Left forelimb (tissue), 1 donor: ENCODE measurements around the gene EHD2.
"Not testable (repeated sequence)": the region's sequence is repeated elsewhere in the genome, so short reads cannot be mapped to it uniquely, and the experiment has no call there.

ENCODE experiments used
- DNase-seq: peaks from one replicate; pipeline ENCODE4 v3.0.0-alpha.2; 2018; ENCODE audit warnings: low spot score

Gene EHD2

DNA sequence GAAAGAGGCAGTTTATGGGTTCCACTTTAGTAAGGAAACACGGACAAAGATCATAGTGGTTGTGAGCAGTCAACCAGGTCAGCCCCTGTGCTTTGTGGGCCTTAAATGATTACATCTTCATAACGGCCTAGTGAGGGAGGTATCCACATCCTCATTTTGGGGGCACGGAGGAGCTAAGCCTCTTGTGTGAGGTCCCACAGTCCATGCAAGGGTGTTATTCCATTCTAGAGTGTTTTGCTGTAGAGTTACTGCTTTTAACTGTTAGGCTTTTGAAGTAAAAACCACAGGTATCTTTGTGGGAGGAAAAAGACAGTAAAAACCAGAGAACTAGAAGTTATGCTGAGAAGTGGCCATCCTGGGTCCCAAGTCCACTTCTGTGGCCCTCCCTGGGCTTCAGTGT, 36.1 kb downstream of the EHD2 start:
- no peak for DNase-seq

DNA sequence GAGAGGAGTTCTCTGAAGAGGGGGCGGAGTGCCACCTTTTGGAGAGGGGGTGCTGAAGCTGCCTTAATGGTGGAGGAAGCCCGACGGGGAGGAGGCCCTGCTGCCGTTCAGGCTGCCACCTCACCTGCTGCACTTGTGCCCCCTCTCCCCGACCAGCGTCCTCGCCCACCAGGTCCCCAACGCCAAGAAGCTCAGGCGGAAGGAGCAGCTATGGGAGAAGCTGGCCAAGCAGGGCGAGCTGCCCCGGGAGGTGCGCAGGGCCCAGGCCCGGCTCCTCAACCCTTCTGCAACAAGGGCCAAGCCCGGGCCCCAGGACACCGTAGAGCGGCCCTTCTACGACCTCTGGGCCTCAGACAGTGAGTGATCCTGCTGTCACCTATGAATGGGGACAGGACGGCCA, 37.5 kb downstream of the EHD2 start:
- no peak for DNase-seq

DNA sequence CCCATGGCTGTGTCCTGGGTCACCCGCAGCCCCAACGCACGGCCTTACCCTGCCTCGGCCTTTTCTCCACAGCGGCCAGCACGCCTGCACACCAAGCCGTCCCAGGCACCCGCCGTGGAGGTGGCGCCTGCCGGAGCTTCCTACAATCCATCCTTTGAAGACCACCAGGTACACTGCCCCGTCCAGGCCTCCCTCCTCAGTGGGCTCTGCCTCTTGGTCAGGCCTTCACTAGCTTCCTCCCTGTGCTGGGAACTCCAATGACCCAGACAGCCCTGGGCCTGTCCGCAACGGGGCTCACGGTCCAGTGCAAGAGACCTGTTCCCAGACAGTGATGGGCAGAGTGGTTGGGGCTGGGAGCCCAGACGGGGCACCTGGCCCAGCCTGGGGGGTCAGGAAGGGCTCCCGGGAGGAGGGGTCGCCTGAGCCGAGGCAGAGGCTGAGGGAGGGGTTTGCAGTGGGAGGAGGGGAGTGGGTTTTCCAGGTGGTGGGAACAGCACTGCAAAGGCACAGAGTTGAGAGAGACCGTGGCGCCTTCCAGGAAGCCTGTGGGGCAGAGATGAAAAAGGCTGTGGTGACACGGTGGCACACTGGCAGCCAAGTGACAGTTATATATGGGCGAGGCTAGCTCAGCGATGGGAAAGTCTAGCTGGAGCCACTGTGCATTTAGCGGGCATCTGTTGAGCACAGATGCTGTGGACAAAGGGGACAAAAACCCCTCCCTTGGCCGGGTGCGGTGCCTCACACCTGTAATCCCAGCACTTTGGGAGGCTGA, 39.4 kb downstream of the EHD2 start:
- DNase-seq, result no peak

DNA sequence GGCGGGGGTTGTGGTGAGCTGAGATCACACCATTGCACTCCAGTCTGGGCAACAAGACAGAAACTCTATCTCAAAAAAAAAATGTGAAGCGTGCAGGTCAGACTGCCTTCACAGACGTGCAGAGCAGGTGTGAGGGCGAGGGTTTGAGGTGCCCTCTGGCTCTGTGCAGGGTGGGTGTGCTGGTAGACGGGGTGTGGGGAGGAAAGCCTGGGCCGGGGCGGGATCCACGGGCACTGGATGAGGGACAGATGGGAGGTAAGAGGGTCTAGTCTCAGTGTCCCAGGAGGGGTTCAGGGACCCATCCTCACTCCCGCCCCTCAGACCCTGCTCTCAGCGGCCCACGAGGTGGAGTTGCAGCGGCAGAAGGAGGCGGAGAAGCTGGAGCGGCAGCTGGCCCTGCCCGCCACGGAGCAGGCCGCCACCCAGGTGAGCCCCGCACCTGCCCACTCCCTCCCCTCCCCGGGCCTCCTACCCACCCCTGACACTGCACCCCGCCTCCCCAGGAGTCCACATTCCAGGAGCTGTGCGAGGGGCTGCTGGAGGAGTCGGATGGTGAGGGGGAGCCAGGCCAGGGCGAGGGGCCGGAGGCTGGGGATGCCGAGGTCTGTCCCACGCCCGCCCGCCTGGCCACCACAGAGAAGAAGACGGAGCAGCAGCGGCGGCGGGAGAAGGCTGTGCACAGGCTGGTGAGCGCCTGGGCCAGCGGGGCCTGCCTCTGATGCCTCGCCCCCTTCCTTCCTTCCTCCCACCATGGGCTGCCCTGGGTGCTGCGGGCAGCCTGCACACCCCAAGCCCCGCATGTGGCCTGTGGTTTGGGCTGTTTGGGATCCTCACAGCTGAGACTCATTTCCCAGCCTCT, 41.2 kb downstream of the EHD2 start:
- DNase-seq, result no peak

DNA sequence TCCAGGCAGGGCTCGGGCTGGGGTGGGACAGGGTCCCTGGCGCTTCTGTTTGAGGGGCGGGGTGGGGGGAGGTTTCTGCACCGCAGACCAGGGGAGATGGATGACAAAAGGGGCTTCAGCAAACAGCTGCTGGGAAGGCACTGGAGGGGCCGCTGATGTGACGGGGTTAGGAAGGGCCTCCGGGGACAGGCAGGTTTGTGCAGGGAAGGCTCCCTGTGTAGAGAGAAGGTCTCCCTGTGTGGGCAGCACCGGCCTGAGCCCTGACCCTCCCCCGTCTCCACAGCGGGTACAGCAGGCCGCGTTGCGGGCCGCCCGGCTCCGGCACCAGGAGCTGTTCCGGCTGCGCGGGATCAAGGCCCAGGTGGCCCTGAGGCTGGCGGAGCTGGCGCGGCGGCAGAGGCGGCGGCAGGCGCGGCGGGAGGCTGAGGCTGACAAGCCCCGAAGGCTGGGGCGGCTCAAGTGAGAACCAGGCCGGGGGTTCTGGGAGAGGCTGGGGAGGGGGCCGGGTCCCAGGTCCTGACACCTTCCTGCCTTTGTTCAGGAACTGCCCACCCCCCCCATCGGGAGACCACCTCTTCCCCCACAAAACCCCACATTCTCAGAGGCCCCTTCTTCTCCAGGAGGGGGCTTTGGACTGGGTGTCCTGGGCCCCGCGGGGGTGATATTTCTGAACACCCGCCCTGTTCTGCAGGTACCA, 42.0 kb downstream of the EHD2 start:
- no peak for DNase-seq

DNA sequence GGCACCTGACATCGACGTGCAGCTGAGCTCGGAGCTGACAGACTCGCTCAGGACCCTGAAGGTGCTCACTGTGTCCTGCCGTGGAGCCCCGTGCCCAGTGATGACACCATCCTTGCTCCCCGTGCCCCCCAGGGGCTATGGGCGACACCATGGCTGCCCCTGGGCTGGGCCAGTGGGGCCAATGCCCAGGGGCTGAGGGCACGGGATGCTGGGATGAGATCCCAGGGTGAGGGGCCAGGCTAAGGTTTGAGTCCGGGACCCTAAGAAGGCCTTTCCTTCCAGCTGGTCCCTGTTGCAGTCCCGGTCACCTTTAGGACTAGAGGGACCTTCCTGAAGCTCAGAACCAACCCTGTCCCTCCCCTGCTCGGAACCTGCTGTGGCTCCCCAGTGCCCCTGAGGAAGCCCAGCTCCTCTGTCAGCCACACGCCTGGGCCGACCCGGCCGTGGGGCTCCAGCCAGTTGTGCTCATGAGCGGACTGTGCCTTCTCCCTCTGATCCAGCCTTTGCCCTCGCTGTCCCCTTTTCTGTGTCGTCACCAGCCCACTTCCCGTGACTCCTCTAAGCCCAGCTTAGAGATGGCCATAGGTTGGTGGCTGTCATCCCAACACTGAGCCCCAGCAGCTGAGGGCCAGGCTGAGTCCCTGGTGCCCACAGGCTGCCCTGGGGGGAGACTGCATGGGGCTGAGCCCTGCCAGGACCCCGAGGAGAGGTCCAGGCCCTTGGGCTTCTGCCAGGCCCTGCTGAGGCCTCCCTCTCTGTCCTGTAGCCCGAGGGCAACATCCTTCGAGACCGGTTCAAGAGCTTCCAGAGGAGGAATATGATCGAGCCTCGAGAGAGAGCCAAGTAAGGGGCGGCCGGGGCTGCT, 42.8 kb downstream of the EHD2 start:
- DNase-seq, result no peak

DNA sequence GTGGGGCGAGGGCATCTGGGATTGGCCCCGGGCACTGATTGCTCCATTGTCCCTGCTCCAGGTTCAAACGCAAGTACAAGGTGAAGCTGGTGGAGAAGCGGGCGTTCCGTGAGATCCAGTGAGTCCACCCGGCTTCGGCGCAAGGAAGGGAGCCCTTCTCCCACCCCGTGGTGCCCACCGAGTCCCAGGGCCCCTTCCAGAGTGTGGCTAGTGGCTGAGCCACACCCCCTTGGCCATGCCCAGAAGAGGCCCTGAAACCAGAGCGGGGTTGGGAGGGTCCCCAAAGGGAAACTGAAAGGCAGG, 43.4 kb downstream of the EHD2 start:
- no peak for DNase-seq

DNA sequence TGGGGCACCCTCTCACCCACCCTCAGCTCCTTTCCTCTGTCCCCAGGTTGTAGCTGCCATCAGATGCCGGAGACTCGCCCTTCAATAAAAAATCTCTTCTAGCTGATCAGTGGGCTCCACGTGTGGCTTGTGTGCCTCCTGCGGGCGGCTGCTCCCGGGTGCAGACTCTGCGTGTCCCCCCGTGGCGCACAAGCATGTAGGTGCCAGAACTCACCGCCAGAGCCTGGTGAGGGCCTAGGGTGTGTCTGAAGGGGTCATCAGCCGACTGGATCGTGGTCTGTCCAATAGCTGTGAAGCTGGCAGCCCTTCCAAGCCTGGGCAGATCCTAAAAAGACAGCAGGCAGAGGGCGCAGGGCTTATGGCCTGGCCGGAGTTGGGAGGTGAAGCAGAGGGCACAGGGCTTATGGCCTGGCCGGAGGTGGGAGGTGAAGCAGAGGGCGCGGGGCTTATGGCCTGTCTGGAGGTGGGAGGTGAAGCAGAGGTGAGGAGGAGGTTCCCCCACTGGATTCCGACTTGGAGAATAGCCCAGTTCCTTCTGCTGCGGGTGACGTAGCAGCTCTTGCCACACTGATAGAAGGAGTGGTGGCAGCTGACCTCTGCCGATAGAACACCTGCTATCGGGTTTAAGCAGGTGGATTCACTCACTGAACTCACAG, 43.9 kb downstream of the EHD2 start:
- DNase-seq, result no peak

DNA sequence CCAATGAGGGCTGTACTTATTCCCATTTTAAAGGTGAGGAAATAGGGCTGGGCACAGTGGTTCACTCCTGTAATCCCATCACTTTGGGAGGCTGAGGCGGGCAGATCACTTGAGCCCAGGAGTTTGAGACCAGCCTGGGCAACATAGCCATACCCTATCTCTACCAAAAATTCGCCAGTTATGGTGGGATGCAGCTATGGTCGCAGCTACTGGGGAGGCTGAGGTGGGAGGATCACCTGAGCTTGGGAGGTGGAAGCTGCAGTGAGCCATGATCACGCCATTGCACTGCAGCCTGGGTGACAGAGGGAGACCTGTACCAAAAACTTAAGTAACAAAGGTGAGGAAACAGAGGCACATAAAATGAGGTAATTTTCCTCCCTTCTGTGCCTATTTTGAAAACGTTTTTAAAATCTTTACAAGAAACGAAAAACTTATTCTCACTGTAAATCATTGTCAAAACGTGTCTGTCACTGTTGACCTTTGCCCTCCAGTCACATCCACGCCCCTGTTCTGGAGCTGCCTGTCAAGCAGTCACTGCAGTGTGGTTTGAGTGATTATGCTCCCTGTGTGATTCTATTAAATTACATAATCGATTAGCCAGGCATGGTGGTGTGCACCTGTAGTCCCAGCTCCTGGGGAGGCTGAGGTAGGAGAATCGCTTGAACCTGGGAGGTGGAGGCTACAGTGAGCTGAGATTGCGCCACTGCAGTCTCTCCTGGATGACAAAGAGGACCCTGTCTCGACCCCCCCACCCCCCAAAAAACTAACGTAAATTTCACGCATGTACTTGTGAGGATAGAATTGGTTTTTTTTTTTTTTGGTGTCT, 44.6 kb downstream of the EHD2 start:
- no peak for DNase-seq

DNA sequence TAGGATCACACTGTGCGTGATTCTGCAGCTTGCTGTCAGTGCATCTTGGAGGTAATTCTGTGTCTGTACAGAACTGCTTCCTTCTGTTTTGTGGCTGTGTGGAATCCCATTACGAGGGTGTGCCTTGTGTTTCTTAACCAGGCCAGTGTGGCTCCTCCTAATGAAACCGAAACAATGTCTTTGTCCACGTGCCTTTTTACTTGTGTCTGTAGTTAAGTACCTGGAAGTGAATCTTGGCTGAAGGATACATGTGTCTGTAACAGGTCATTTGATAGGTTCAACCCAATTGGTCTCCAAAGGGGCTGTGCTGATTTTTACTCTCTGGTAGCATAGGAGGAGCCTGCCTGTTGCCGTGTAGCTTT, 45.2 kb downstream of the EHD2 start:
- DNase-seq, result no peak

DNA sequence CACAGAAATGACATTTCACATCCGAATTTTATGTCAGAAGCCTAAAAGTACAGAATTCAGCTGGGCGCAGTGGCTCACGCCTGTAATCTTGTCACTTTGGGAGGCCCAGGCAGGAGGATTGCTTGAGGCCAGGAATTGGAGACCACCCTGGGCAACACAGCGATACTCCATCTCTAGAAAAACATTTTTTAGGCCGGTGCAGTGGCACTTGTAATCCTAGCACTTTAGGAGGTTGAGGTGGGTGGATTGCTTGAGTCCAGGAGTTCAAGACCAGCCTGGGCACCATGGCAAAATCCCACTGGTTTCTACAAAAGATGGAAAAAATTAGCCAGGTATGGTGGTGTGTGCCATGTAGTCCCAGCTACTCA, 47.4 kb downstream of the EHD2 start:
- DNase-seq, result no peak

DNA sequence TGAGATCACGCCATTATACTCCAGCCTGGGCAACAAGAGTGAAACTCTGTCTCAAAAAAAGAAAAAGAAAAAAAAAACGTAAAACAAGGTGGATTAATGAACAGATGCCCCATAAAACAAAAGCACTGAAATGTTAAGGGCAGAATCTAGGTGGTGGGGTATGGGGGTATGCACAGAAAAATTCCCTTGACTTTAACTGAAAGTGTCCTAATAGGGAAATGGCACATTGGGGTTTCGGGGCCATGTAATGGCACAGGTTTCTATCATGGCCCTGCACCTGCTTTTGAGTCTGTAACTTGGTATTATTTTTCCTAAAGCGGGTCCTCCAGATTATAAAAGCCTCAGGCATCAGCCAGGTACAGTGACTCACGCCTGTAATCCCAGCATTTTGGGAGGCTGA, 48.3 kb downstream of the EHD2 start:
- DNase-seq, result no peak

DNA sequence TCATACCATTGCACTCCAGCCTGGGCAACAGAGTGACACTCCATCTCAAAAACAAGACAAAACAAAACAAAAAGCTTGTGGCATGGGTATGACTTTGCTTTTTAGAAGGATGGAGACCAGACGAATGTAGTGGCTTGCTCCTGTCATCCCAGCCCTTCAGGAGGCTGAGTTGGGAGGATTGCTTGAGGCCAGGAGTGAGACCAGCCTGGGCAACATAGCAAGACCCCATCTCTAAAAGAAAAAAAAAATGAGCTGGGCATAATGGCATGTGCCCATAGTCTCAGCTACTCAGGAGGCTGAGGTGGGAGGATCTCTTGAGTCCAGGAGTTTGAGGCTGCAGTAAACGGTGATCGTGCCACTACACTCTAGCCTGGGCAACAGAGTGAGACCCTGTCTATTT, 48.9 kb downstream of the EHD2 start:
- no peak for DNase-seq

DNA sequence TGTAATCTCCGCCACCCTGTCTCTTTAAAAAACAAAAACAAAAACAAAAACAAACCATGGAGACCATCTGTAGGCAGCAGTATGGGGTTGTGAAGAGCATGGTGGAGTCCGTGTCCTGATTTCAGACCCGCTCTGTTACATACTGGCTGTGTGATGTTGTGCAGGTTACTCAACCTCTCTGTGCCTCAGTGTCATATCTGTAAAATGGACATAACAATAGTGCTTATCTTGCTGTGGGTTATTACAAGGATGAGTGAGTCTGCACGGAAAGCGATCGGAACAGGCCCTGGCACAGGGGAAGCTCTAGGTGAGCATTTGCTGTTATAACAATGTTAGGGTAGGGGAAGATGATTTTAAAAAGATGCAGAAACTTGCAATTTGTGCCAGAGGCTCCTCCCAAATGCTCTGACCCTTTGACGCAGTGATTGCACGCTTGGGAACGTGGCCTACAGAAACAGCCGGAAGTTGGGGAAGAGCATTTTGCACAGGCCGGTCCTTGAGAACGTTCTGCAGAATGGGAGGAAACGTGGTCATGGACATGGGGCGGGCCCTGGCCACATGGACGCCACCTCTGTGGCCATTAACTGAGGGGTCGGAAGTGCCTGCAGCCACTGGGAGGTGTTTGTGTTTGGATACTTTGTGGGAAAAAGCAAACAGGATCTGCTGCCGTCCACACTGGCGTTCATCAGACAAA, 49.5 kb downstream of the EHD2 start:
- no peak for DNase-seq

DNA sequence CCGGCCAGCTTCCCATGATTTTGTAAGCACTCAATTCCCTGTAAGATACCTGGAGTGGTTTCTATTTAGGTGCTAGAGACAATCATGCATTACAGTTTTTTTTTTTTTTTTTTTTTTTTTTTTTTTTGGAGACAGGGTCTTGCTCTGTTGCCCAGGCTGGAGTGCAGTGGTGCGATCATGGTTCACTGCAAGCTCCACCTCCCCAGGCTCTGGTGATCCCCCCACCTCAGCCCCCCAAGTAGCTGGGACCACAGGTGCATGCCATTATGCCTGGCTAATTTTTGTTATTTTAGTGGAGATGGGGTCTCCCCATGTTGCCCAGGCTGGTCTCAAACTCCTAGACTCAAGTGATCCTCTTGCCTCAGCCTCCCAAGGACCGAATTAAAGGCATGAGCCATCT, 51.5 kb downstream of the EHD2 start:
- DNase-seq, result not testable (repeated sequence)

DNA sequence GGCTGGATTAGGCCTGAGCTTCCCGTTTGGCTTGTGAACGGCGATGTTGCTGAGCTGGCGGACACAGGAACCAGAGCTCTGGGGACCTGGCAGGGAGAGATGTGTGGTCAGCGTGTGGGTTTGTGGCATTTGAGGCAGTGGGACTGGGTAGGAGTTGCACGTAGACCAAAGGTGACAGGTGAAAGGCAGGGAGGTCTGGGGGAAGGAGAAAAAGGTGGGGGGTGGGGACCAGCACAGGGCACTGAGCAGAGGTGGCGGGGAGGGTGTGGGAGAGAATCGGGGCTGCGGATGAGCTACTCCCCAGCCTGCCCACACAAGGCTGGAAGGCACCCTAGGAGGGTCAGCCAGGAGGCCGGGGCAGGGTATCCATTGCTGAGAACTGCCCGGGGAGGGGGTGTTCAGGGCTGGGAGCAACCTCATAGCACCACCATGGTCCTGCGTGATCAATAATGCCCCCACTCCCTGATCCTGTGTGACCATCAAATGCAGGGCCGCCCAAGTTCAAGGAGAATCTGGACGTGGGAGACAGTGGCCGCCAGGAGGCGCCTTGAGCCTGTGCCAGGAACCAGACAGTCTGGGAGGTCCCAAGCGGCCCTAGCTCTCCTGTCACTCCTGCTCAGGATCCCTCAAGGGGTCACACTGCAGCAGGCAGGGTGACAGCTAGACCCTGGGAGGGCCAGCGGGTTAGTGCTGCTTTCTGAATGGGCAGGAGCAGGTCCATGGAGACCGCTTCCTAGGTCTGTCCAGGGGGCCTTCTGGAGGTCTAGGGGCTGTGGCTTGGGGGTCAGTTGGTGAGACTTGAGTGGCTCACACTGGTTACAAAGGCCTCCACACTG, 52.5 kb downstream of the EHD2 start:
- DNase-seq, result no peak

DNA sequence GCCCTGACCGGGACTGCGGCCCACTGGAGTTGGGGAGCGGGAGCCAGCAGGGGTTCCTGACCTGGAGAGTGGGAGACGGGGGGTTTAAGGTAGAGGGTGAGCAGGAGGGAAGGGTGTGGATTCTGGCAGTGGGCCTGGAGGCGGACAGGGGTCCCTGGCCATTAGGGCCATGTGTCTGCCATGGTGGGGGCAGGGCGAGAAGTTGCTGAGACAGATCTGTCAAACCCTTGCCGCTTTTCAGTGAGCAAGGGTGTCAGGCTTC, 53.1 kb downstream of the EHD2 start:
- no peak for DNase-seq

DNA sequence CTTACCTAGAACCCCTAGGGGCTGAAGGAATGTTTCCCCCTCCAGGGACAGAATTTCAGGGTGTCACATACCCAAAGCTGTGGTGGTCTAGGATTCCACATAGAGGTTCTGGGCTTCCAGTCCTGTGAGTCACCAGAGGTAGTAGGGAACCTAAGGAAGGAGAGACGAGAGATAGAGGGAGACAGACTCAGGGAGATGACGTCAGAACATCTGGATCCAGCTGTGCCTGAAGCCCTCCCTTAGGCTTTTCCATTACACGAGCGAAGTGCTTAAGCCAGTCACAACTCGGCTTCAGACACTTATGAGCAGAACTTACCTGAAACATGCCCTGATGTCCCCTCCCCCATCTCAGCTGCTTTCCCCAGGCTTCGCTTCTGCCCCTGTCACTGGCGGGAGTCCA, 53.4 kb downstream of the EHD2 start:
- no peak for DNase-seq

DNA sequence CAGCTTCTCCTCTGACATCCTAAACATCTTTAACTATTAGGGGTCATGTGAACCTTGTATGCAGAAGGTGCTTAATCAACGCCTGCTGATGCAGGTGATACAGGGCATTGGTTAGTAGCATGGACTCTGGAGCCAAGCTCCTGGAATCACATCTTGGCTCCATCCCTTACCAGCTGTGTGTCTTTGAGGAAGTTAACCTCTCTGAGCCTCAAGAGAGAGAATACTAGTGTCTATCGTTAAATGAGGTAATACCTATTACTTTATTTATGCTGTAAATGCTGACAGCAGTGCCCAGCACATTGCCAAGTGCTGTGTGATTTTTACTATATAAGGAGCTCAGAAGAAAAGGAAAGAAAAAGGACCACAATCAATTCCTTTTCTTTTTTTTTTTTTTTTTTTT, 54.1 kb downstream of the EHD2 start:
- no peak for DNase-seq

DNA sequence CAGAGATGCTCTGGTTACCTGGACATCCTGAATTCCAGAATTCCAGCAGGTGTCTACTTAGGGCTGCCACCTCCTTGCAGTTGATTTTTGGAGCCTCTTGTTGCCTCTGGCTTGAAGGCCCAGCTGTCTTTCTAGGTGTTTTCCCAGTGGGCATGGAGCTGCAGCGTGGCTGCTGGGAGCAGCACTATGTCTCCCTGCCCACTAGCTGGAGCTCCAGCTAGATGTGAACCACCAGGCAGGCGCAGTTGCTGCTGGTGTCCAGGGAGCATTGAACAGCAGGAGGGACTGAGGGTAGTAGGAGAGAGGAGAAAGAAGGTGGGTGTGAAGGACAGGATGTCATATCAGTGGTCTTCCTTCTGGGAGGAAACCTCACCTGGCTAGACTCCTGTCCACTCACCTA, 55.4 kb downstream of the EHD2 start:
- DNase-seq, result no peak
